Activated CD4-positive, alpha-beta memory T cell treated with anti-CD3 and anti-CD28 coated beads, Interleukin-2, amount 10 ng/mL, durations not matched to agents 7 days and 5 days (primary cell): ENCODE results near the gene IQCH. TPM values are rescaled to one million over a fixed set of nuclear protein-coding genes. Genes with fewer than 3 reads are reported as not detected.
"Not testable (repeated sequence)": the region's sequence is repeated elsewhere in the genome, so short reads cannot be mapped to it uniquely, and the experiment has no call there.

Source experiments
- CTCF ChIA-PET: fragments of 350-600 bp; sonication (Branson Sonifier 250); formaldehyde crosslinking; loops from one replicate; lab custom pipeline; 2021; ENCODE audit warnings: antibody characterized with exemption, inconsistent platforms; lab: Charles Lee
- POLR2A ChIA-PET: fragments of 350-600 bp; sonication (Branson Sonifier 250); formaldehyde crosslinking; loops from one replicate; lab custom pipeline; 2021; ENCODE audit warnings: antibody characterized with exemption; lab: Charles Lee
- DNase-seq: peaks from one replicate; pipeline ENCODE4 v3.0.0-alpha.2; 2020
- H3K27ac Mint-ChIP-seq: one replicate; pipeline ENCODE4 v1.8.0; 2021; ENCODE audit warnings: mild to moderate bottlenecking, mixed read lengths
- H3K27me3 Mint-ChIP-seq: one replicate; pipeline ENCODE4 v1.8.0; 2021; ENCODE audit warnings: mixed read lengths
- H3K36me3 Mint-ChIP-seq: one replicate; pipeline ENCODE4 v1.8.0; 2021; ENCODE audit warnings: low read depth, mixed read lengths
- H3K4me1 Mint-ChIP-seq: one replicate; pipeline ENCODE4 v1.8.0; 2021; ENCODE audit warnings: mixed read lengths
- H3K4me3 Mint-ChIP-seq: one replicate; pipeline ENCODE4 v1.8.0; 2021; ENCODE audit warnings: mild to moderate bottlenecking, mixed read lengths
- H3K9me3 Mint-ChIP-seq: one replicate; pipeline ENCODE4 v1.8.0; 2021; ENCODE audit warnings: mixed read lengths
- total RNA-seq, 2 experiments: library from RNA; stranded (reverse); gene quantifications; one replicate each; pipeline ENCODE4 v1.2.3, GENCODE V29; 2021

Gene IQCH
- total RNA-seq, 2 experiments from 2014 or later, result 0.78 to 0.98 TPM

- Mint-ChIP-seq H3K4me3 (no peak overlapping the region), H3K9me3 (peaks cover 8% of the 10 kb centered on the region), H3K4me1 (no peaks in the 10 kb centered on the region), H3K27ac (no peak overlapping the region), H3K36me3 (peaks cover 2% of the 10 kb centered on the region), H3K27me3 (peaks cover 12% of the 10 kb centered on the region)
- POLR2A ChIA-PET, result no interaction called here
- no peak for DNase-seq
- CTCF ChIA-PET, result no interaction called here
Observed at GRCh38 chr15:67349634-67350033, 95.0 kb downstream of the IQCH start.

DNA sequence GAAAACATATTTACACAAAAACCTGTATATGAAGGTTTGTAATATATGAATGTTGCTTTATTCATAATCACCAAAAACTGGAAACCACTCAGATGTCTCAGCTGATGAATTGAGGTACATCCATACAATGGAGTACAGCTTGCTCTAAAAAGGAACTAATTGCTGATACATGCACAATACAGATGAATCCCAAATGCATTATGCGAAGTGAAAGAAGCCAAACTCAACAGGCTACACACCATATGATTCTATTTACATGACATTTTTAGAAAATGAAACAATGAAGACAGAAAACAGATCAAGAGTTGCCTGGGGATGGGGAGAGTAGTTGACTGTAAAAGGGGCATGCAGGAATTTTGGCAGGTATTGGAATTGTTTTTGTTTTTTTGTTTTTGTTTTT, 95.5 kb downstream of the IQCH start:
- peaks cover 8% of the 10 kb centered on the region for H3K9me3 Mint-ChIP-seq
- no peak for DNase-seq
- POLR2A ChIA-PET, result no interaction called here
- CTCF ChIA-PET, result no interaction called here
- no peaks in the 10 kb centered on the region for H3K4me1 Mint-ChIP-seq
- peaks cover 2% of the 10 kb centered on the region for H3K36me3 Mint-ChIP-seq
- H3K4me3 Mint-ChIP-seq, result no peak overlapping the region
- peaks cover 11% of the 10 kb centered on the region for H3K27me3 Mint-ChIP-seq
- H3K27ac Mint-ChIP-seq, result no peak overlapping the region

GRCh38 chr15:67358391-67358790, 103.8 kb downstream of the IQCH start:
- Mint-ChIP-seq H3K27me3 (no peaks in the 10 kb centered on the region), H3K27ac (no peak overlapping the region), H3K9me3 (no peaks in the 10 kb centered on the region), H3K36me3 (no peaks in the 10 kb centered on the region), H3K4me1 (no peaks in the 10 kb centered on the region), H3K4me3 (no peak overlapping the region)
- POLR2A ChIA-PET, result no interaction called here
- CTCF ChIA-PET, result no interaction called here
- DNase-seq, result no peak

DNA sequence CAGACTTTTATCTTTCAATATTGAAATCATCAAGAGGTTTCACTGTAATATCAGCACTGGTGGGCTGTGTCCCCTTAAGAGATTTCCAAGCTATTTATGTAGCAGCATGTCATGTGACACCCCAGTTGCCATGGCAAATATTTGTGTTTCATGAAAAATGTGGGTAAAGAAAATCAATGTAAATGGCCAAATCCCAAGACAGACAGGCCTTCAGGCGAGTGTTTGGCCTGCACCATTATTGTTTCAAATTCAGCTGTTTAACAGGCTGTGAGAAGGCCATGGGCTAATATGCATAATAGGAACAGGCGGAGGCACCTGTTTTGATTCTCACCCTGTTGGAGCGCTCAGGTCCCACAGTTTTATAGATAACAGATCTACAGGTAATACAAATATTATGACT, 104.2 kb downstream of the IQCH start:
- Mint-ChIP-seq H3K9me3 (no peaks in the 10 kb centered on the region), H3K4me3 (no peak overlapping the region), H3K4me1 (no peaks in the 10 kb centered on the region), H3K36me3 (no peaks in the 10 kb centered on the region), H3K27me3 (no peaks in the 10 kb centered on the region), H3K27ac (no peak overlapping the region)
- POLR2A ChIA-PET, result no interaction called here
- no peak for DNase-seq
- CTCF ChIA-PET, result no interaction called here

DNA sequence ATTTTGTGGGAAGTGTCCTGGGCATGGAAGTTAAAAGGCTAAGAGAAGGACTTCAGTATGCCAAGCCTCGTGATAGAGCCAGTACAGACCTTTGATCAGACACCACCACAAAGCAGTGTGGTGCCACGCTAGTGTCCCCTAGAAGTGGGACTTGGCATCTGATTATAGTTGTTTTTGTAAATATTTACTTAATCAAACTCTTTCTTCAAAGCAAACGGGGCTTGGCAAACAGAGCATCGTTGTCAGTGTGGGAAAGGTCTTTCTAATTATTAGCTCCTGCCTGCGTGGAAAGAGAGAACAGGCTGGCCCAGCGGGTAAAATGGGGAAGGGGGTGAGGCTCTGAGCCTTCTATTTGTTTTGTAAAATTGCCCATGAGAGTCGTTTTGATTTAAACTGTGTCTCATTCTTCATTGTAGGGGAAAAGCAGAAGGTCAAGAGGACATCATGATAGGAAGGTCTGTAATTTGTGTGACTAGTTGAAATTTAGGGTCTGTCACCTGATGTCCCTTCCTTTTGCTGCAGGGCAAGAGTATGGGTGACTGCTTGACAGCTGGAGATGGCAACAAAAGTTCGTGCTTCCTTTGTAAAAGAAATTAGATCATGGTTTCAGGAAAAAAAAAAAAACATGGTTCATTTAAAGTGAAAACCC, 105.0 kb downstream of the IQCH start:
- no peak for DNase-seq
- CTCF ChIA-PET, result no interaction called here
- Mint-ChIP-seq H3K4me3 (no peak overlapping the region), H3K27me3 (no peaks in the 10 kb centered on the region), H3K9me3 (no peaks in the 10 kb centered on the region), H3K27ac (no peak overlapping the region), H3K4me1 (no peaks in the 10 kb centered on the region), H3K36me3 (no peaks in the 10 kb centered on the region)
- POLR2A ChIA-PET, result no interaction called here

DNA sequence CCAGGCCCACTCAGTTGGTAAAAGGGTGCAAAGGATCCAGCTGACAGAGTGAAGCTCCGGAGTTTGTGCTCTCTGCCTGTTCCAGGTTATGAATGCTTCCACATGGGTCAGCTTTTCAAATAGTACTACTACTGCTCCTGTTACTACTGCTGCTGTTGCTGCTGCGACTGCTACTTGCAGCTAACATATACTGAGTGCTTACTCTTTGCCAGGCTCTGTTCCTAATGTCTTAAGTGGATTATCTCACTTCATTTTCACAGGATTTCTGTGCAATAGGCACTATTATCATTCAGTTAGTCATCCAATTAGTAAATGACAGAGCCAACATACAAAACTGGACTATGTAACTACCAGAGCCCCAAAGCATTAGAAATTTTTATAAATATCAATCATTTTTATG, 106.5 kb downstream of the IQCH start:
- Mint-ChIP-seq H3K27me3 (no peaks in the 10 kb centered on the region), H3K9me3 (no peaks in the 10 kb centered on the region), H3K4me1 (no peaks in the 10 kb centered on the region), H3K27ac (no peak overlapping the region), H3K4me3 (no peak overlapping the region), H3K36me3 (no peaks in the 10 kb centered on the region)
- ChIA-PET POLR2A (no interaction called here), CTCF (no interaction called here)
- no peak for DNase-seq

GRCh38 chr15:67363712-67364111, 109.1 kb downstream of the IQCH start:
- DNase-seq, H3K36me3 Mint-ChIP-seq, H3K27ac Mint-ChIP-seq, H3K9me3 Mint-ChIP-seq, H3K4me1 Mint-ChIP-seq, POLR2A ChIA-PET, H3K27me3 Mint-ChIP-seq, CTCF ChIA-PET, H3K4me3 Mint-ChIP-seq: not testable (repeated sequence)

- peaks cover 5% of the 10 kb centered on the region for H3K27me3 Mint-ChIP-seq
- no peak for DNase-seq
- peaks cover 5% of the 10 kb centered on the region for H3K4me1 Mint-ChIP-seq
- H3K9me3 Mint-ChIP-seq, result no peaks in the 10 kb centered on the region
- no peaks in the 10 kb centered on the region for H3K36me3 Mint-ChIP-seq
- H3K27ac Mint-ChIP-seq, result no peak overlapping the region
- no peak overlapping the region for H3K4me3 Mint-ChIP-seq
- ChIA-PET CTCF (no interaction called here), POLR2A (no interaction called here)
Observed at GRCh38 chr15:67365994-67366393, 111.4 kb downstream of the IQCH start.

DNA sequence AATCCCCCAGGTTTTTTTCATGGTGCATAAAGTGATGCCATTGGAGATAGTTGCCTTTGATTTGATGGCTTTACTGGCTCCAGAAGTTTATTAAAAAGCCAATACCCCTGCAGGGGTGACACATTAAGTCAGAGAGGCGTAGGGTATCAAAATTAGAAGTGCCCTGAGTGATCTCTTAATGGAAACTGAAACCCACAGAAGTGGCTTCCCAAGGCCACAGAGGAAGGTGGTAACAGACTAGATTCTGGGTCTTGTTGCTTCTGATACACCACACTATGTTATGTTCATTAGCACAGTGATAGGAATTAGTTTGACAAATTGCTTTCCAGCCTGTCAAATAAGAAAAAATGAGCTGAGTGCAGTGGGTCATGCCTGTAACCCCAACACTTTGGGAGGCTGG, 112.3 kb downstream of the IQCH start:
- ChIA-PET POLR2A (no interaction called here), CTCF (no interaction called here)
- DNase-seq, result no peak
- Mint-ChIP-seq H3K27ac (no peak overlapping the region), H3K9me3 (no peaks in the 10 kb centered on the region), H3K27me3 (peaks cover 5% of the 10 kb centered on the region), H3K4me3 (no peak overlapping the region), H3K36me3 (no peaks in the 10 kb centered on the region), H3K4me1 (peaks cover 5% of the 10 kb centered on the region)

- no peaks in the 10 kb centered on the region for H3K9me3 Mint-ChIP-seq
- no peaks in the 10 kb centered on the region for H3K36me3 Mint-ChIP-seq
- H3K27ac Mint-ChIP-seq, result no peak overlapping the region
- no peak overlapping the region for H3K4me3 Mint-ChIP-seq
- no peak for DNase-seq
- ChIA-PET CTCF (no interaction called here), POLR2A (no interaction called here)
- H3K4me1 Mint-ChIP-seq, result peaks cover 5% of the 10 kb centered on the region
- peaks cover 7% of the 10 kb centered on the region for H3K27me3 Mint-ChIP-seq
Observed at GRCh38 chr15:67369359-67369998, 114.9 kb downstream of the IQCH start.

DNA sequence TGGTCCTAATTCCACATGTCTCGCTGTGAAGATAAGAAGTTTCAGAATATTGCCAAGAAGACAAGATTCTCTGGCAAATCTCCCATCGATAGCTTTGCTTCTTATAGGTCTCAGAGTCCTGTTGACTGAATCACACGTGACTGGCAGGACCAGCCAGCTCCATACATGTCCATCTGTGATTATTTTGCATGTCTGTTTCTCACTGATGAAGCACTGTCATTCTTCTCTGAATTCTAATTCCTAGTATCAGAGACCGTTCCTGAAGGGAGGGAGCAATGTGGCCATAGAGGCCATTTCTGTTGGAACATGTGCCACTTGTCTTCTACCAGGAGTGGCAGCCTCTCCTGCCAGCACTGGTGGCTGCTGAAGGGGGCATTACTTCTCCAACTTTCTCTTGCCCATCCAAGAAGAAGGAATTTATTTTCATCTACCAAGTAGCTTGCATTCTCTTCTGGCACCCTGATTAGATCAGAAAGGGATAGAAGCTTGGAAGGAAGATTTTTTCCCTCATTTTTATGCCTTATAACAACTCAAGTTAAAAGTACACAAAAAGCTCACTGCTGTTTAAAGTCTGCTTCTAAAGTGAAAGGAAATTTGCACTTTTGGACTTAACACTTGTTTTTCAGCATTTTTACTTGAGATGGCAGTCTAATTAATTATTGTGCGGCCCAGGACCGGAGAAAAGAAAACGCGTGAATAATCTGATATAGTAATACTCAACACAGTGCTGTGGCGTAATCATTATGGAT, 115.8 kb downstream of the IQCH start:
- H3K27me3 Mint-ChIP-seq, result peaks cover 7% of the 10 kb centered on the region
- ChIA-PET POLR2A (no interaction called here), CTCF (no interaction called here)
- no peak for DNase-seq
- no peak overlapping the region for H3K27ac Mint-ChIP-seq
- no peak overlapping the region for H3K4me3 Mint-ChIP-seq
- H3K4me1 Mint-ChIP-seq, result peaks cover 5% of the 10 kb centered on the region
- H3K36me3 Mint-ChIP-seq, result no peaks in the 10 kb centered on the region
- no peaks in the 10 kb centered on the region for H3K9me3 Mint-ChIP-seq

GRCh38 chr15:67372543-67372942, 118.0 kb downstream of the IQCH start:
- CTCF ChIA-PET, result no interaction called here
- POLR2A ChIA-PET, result interaction anchor here (0.7 kb wide), 1 partner anchor 9 kb away, joined by 4 read pairs; no protein-coding TSS in a partner anchor
- H3K27me3 Mint-ChIP-seq, result peaks cover 7% of the 10 kb centered on the region

GRCh38 chr15:67372986-67373675, 118.5 kb downstream of the IQCH start:
- H3K36me3 Mint-ChIP-seq, result no peaks in the 10 kb centered on the region
- POLR2A ChIA-PET, result interaction anchor here (0.7 kb wide), 1 partner anchor 8 kb away, joined by 4 read pairs; no protein-coding TSS in a partner anchor

More at GRCh38 chr15:67372543-67372942, 118.0 kb downstream of the IQCH start:
- Mint-ChIP-seq H3K27ac (no peak overlapping the region), H3K36me3 (no peaks in the 10 kb centered on the region), H3K4me3 (no peak overlapping the region), H3K4me1 (no peaks in the 10 kb centered on the region), H3K9me3 (no peaks in the 10 kb centered on the region)
- DNase-seq, result no peak

More at GRCh38 chr15:67372986-67373675, 118.5 kb downstream of the IQCH start:
- no peak overlapping the region for H3K27ac Mint-ChIP-seq
- no peak overlapping the region for H3K4me3 Mint-ChIP-seq
- no peaks in the 10 kb centered on the region for H3K9me3 Mint-ChIP-seq
- H3K4me1 Mint-ChIP-seq, result no peaks in the 10 kb centered on the region
- CTCF ChIA-PET, result no interaction called here
- no peak for DNase-seq
- H3K27me3 Mint-ChIP-seq, result peaks cover 11% of the 10 kb centered on the region
